AG09309 (cell line): ENCODE data around the gene ACTR8.

Experiments used
- DNase-seq: peaks from one replicate; pipeline ENCODE4 v3.0.0-alpha.2; 2010; ENCODE audit warnings: low read depth
- H3K4me3 ChIP-seq: 2 replicates; pipeline ENCODE4 v1.5.1; 2011; ENCODE audit warnings: mild to moderate bottlenecking, low read depth, low read length, moderate library complexity; ENCODE audit not compliant: control insufficient read depth
- CTCF ChIP-seq: IDR thresholded peaks from 2 replicates; pipeline ENCODE4 v1.5.1; 2011; ENCODE audit warnings: mild to moderate bottlenecking, low read depth, low read length, inconsistent platforms; ENCODE audit not compliant: insufficient read depth, control insufficient read depth; ENCODE audit errors: missing control alignments

Gene ACTR8

GRCh38 chr3:53835257-53835656 is 46.7 kb downstream of the ACTR8 start:
- DNase-seq, result no peak
- no peak for TF ChIP-seq CTCF
- H3K4me3 ChIP-seq, result no peak overlapping the region

GRCh38 chr3:53834429-53835095 is 47.4 kb downstream of the ACTR8 start:
- no peak overlapping the region for H3K4me3 ChIP-seq
- DNase-seq, result peak; percentile 52
- TF ChIP-seq CTCF, result no peak

- no peak for TF ChIP-seq CTCF
Observed at GRCh38 chr3:53833700-53834099, 48.3 kb downstream of the ACTR8 start.

GRCh38 chr3:53833053-53833645 is 48.8 kb downstream of the ACTR8 start:
- no peak for TF ChIP-seq CTCF
- H3K4me3 ChIP-seq, result no peak overlapping the region
- no peak for DNase-seq

More at GRCh38 chr3:53833700-53834099, 48.3 kb downstream of the ACTR8 start:
- no peak overlapping the region for H3K4me3 ChIP-seq
- DNase-seq, result no peak

GRCh38 chr3:53830944-53831343 is 51.0 kb downstream of the ACTR8 start:
- no peak for TF ChIP-seq CTCF
- no peak for DNase-seq
- no peak overlapping the region for H3K4me3 ChIP-seq

GRCh38 chr3:53829605-53830004 is 52.3 kb downstream of the ACTR8 start:
- DNase-seq, result no peak
- H3K4me3 ChIP-seq, result no peak overlapping the region
- no peak for TF ChIP-seq CTCF
